LNCaP clone FGC (cell line): ENCODE measurements around the gene CD82.
"Not testable (repeated sequence)": the region's sequence is repeated elsewhere in the genome, so short reads cannot be mapped to it uniquely, and the experiment has no call there.

Experiments used
- DNase-seq: peaks from one replicate; pipeline ENCODE4 v3.0.0-alpha.2; 2011; ENCODE audit warnings: low read depth
- H3K4me3 ChIP-seq: 2 replicates; pipeline ENCODE4 v1.5.1; 2011; ENCODE audit warnings: mild to moderate bottlenecking, low read depth, low read length, control low read depth
- TF ChIP-seq, protein P1 (sequence below): IDR thresholded peaks from 2 replicates; pipeline ENCODE4 v1.5.1; 2012; ENCODE audit warnings: mild to moderate bottlenecking; ENCODE audit not compliant: control insufficient read depth, insufficient read depth; ENCODE audit errors: extremely low read depth

CD82 gene

DNA sequence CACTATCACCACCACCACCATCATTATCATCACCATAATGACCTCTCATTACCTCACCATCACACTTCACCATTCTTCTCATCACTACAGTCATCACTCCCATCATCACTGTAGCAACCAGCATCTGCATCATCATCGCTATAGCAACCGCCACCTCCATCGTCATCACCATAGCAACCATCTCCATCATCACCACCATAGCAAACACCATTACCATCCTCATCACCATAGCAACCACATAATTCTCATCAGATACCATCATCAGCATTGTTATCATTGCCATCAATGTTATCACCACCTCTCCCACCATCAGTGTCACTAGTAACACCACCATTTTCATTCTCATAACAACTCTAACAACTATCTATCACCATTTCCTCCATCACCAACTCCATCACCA, 23.1 kb upstream of the CD82 start:
- TF ChIP-seq, protein P1, sequence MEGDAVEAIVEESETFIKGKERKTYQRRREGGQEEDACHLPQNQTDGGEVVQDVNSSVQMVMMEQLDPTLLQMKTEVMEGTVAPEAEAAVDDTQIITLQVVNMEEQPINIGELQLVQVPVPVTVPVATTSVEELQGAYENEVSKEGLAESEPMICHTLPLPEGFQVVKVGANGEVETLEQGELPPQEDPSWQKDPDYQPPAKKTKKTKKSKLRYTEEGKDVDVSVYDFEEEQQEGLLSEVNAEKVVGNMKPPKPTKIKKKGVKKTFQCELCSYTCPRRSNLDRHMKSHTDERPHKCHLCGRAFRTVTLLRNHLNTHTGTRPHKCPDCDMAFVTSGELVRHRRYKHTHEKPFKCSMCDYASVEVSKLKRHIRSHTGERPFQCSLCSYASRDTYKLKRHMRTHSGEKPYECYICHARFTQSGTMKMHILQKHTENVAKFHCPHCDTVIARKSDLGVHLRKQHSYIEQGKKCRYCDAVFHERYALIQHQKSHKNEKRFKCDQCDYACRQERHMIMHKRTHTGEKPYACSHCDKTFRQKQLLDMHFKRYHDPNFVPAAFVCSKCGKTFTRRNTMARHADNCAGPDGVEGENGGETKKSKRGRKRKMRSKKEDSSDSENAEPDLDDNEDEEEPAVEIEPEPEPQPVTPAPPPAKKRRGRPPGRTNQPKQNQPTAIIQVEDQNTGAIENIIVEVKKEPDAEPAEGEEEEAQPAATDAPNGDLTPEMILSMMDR = no peak
- DNase-seq = no peak

DNA sequence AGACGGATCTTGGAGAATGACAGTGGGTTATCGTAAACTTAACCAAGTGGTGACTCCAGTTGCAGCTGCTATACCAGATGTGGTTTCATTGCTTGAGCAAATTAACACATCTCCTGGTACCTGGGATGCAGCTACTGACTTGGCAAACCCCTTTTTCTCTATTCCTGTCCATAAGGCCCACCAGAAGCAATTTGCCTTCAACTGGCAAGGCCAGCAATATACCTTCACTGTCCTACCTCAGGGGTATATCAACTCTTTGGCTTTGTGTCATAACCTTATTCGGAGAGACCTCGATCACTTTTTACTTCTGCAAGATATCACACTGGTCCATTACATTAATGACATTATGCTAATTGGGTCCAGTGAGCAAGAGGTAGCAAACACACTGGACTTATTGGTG, 18.5 kb upstream of the CD82 start:
- H3K4me3 ChIP-seq, DNase-seq: not testable (repeated sequence)

More for the DNA sequence above, 23.1 kb upstream of the CD82 start:
- no peak overlapping the region for H3K4me3 ChIP-seq

DNA sequence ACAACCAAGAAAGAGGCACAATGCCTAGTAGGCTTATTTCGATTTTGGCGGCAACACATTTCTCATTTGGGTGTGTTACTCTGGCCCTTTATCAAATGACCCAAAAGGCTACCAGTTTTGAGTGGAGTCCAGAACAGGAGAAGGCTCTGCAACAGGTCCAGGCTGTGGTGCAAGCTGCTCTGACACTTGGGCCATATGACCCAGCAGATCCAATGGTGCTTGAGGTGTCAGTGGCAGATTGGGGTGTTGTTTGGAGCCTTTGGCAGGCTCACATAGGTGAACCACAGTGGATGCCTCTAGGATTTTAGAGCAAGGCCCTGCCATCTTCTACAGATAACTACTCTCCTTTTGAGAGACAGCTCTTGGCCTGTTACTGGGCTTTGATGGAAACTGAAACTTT, 17.9 kb upstream of the CD82 start:
- DNase-seq, H3K4me3 ChIP-seq: not testable (repeated sequence)

DNA sequence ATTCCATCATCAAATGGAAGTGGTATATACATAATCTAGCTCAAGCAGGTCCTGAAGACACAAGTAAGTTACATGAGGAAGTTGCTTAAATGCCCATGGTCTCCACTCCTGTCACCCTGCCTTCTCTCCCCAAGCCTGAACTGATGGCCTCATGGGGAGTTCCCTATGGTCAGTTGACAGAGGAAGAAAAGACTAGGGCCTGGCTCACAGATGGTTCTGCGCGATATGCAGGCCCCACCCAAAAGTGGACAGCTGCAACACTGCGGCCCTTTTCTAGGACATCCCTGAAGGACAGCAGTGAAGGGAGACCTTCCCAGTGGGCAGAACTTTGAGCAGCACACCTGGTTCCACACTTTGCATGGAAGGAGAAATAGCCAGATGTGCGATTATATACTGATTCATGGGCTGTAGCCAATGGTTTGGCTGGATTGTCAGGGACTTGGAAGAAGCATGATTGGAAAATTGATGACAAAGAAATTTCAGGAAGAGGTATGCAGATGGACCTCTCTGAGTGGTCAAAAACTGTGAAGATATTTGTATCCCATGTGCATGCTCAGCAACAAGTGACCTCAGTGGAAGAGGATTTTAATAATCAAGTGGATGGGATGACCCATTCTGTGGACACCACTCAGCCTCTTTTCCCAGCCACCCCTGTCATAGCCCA, 17.3 kb upstream of the CD82 start:
- no peak for DNase-seq
- no peak overlapping the region for H3K4me3 ChIP-seq
- TF ChIP-seq, protein P1 = no peak

DNA sequence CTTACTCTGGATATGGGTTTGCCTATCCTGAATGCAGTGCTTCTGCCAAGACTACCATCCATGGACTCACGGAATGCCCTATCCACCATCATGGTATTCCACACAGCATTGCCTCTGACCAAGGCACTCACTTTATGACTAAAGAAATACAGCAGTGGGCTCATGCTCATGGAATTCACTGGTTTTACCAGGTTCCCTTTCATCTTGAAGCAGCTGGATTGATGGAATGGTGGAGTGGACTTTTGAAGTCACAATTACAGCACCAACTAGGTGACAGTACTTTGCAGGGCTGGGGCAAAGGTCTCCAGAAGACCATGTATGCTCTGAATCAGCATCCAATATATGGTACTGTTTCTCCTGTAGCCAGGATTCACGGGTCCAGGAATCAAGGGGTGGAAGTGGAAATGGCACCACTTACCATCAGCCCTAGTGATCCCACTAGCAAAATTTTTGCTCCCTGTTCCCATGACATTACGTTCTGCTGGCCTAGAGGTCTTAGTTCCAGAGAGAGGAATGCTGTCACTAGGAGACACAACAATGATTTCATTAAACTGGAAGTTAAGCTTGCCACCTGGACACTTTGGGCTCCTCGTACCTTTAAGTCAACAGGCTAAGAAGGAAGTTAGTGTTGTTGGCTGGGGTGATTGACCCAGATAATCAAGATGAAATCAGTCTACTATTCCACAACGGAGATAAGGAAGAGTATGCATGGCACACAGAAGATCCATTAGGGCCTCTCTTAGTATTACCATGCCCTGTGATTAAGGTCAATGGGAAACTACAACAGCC, 16.3 kb upstream of the CD82 start:
- DNase-seq = not testable (repeated sequence)

DNA sequence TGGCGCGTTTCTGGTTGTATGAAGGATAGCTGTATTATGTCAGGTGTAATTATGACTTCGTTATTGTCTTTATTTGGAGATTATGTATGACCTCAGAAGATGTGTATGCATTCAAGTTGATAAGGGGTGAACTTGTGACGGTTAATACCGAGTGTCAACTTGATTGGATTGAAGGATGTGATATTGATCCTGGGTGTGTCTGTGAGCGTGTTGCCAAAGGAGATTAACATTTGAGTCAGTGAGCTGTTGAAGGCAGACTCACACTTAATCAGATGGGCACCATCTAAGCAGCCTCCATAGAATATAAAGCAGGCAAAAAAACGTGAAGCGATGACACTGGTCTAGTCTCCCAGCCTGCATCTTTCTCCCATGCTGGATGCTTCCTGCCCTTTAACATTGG, 15.3 kb upstream of the CD82 start:
- H3K4me3 ChIP-seq = no peak overlapping the region
- no peak for DNase-seq
- TF ChIP-seq, protein P1 = no peak

More for the DNA sequence above, 16.3 kb upstream of the CD82 start:
- H3K4me3 ChIP-seq = not testable (repeated sequence)

DNA sequence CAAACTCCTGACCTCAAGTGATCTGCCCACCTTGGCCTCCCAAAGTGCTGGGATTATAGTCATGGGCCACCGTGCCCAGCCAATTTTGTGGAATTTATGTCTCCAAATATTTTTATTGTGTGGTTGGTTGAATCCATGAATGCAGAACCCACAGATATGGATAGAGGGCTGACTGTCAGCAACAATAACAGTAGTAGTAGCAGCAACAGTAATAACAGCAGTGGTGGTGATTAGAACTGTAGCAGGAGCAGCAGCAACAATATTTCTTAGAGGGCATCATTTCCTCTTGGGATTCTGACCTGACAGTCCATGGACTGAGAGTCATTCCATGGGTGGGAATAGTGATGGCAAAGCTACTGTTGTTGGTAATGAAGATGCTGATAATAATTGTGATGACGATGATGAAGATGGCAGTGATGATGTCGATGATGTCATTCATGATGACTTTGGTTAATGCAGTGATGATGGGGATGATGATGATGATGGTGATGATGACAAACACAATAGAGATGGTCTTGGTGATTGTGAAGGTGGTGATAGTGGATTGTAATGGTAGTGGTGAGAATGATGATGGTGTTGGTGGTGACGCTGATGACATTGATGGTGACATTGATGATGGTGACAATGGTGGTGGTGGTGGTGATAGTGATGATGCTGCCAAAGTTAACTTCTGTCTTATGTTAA, 13.9 kb upstream of the CD82 start:
- no peak overlapping the region for H3K4me3 ChIP-seq
- DNase-seq = no peak
- TF ChIP-seq, protein P1 = no peak

DNA sequence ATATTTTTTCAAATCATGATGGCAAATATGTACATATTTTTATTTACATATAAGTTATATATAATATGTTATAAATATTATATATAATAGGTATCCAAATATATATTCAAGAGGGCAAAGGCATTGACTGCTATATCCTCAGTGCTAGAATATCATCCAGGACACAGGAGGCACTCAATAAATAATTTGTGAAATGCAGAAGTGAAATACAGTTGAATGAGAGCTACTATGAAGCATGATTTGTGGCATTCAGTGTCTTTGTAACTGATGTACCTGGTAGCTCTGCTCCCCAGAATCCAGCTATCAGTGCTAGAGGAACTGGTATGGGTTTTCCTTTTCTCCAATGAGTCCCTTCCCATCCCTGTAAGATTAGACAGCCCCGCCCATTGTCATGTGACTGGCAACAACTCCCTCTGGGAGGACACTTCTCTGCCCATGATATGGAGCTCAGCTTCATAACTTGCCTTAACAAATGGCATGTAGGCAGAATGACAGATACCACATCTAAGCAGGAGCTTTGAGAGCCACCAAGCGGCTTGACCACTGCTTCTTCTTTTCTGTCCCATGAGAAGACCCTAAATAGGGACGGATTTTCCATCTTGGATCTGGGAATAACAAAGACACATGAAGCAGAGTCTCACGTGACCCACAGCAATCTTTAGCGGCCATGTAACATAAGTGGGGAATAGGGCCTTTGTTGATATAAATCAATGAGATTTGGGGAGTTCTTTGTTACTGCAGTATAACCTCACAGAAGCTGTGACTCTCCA, 10.2 kb upstream of the CD82 start:
- no peak overlapping the region for H3K4me3 ChIP-seq
- DNase-seq = no peak
- TF ChIP-seq, protein P1 = no peak
